Mammary epithelial cell (primary cell): ENCODE data around the gene GFI1B.
"Not testable (repeated sequence)": the region's sequence is repeated elsewhere in the genome, so short reads cannot be mapped to it uniquely, and the experiment has no call there.

Experiments
- CTCF ChIP-seq, 2 donors: IDR thresholded peaks in 1 of 2; conservative IDR thresholded peaks in 1 of 2; 2 replicates each; pipeline ENCODE4 v1.5.1; 2011 to 2012; ENCODE audit warnings: inconsistent platforms in 2 of 2, low read length in 2 of 2, mild to moderate bottlenecking in 2 of 2, control low read depth in 1 of 2, low read depth in 1 of 2; ENCODE audit not compliant: insufficient read depth in 1 of 2; ENCODE audit errors: extremely low read depth in 1 of 2
- EZH2 ChIP-seq: IDR thresholded peaks from 2 replicates; pipeline ENCODE4 v1.6.1; 2012; ENCODE audit warnings: low read length, inconsistent platforms, borderline replicate concordance

DNA sequence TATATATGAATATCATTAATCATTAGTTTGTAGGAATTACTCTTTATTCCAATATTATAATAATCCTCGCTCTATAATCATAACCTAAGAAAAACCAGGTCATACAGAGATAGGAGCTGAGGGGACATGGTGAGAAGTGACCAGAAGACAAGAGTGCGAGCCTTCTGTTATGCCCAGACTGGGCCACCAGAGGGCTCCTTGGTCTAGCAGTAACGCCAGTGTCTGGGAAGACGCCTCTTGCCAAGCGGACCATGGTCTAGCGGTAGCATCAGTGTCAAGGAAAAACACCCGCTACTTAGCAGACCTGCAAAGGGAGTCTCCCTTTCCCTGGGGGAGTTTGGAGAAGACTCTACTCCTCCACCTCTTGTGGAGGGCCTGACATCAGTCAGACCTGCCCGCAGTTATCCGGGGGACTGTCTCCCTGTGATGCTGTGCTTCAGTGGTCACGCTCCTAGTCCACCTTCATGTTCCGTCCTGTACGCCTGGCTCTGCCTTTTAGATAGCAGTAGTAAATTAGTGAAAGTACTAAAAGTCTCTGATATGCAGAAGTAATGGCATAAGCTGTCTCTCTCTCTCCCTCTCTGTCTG lies 62.5 kb downstream of the GFI1B start:
- peak; percentile 40 to 54 for TF ChIP-seq CTCF (conservative IDR thresholded peaks at IDR 0.05 in 1 of 2, IDR thresholded peaks at IDR 0.05 in 1 of 2; ENCODE audit: extremely low read depth in 1 of 2, insufficient read depth in 1 of 2, low read depth in 1 of 2, low read length in 2 of 2)
- TF ChIP-seq EZH2, result not testable (repeated sequence)
